ENCODE results near the gene RERE. TPM values are rescaled to one million over a fixed set of nuclear protein-coding genes. Genes with fewer than 3 reads are reported as not detected.
A peak's percentile ranks its signal among the peaks of the same experiment; 100 is the strongest.

The RERE gene
- total and polyA plus RNA-seq, 2 experiments from 2014 or later = 148 to 170 TPM

DNA sequence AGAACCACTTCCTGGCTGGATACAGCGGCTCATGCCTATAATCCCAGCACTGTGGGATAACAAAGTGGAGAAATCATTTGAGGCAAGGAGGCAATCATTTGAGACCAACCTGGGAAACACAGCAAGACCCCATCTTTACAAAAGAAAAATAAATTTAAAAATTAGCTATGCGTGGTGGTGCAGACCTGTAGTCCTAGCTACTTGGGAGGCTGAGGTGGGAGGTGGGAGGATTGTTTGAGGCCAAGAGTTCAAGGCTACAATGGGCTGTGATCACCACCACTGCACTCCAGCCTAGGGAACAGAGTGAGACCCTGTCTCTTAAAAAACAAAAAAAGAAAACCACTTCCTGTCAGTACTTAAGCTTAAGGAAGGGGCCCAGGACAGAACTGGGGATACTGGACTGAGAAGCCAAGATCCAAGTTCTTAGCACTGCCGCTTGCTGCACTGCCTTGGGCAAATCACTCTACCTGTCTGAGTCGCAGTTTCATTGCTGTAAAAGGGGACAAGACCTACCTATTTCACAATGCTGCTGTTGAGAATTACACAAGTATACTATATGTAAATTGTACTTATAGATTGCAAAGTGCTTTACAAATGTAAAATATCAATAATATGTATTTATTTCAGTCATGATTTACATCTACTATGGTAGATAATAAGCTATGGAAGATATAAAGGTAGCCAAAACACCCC is 154.9 kb downstream of the RERE start:
- DNase-seq (ENCODE audit: low spot score) (no peak), ATAC-seq (no peak)
- Mint-ChIP-seq H3K36me3 (ENCODE audit: low read depth) (no peaks in the 10 kb centered on the region), H3K27ac (0 out of 2 replicates have a peak overlapping the region, but pooled peaks have one; percentile 3), H3K9me3 (no peaks in the 10 kb centered on the region), H3K4me3 (no peak overlapping the region), H3K4me1 (peaks cover 5% of the 10 kb centered on the region), H3K27me3 (ENCODE audit: insufficient read depth, low read depth, poor library complexity) (no peaks in the 10 kb centered on the region)
- Histone ChIP-seq H3K27ac (ENCODE audit: low read depth) (0 out of 2 replicates have a peak overlapping the region, but pooled peaks have one; percentile 0), H3K36me3 (ENCODE audit: insufficient read depth) (no peaks in the 10 kb centered on the region), H2AFZ (no peak overlapping the region), H3F3A (replicated peaks; ENCODE audit: low read depth) (no peaks in the 10 kb centered on the region), H4K20me1 (replicated peaks; ENCODE audit: insufficient read depth) (peaks cover 89% of the 10 kb centered on the region), H3K9me2 (ENCODE audit: insufficient read depth) (no peaks in the 10 kb centered on the region), H3K4me3 (no peak overlapping the region), H3K79me2 (replicated peaks; ENCODE audit: insufficient read depth) (peaks cover 100% of the 10 kb centered on the region), H3K4me2 (no peak overlapping the region), H3K27me3 (ENCODE audit: insufficient read depth) (no peaks in the 10 kb centered on the region), H3K4me1 (ENCODE audit: insufficient read depth) (peaks cover 74% of the 10 kb centered on the region)
- no peak for TF ChIP-seq STAT1 (IDR thresholded peaks at IDR 0.05; ENCODE audit: unreplicated experiment)
- TF ChIP-seq EZH2 (IDR thresholded peaks at IDR 0.05; ENCODE audit: low read depth, unreplicated experiment) = no peak
- TF ChIP-seq, protein P1, sequence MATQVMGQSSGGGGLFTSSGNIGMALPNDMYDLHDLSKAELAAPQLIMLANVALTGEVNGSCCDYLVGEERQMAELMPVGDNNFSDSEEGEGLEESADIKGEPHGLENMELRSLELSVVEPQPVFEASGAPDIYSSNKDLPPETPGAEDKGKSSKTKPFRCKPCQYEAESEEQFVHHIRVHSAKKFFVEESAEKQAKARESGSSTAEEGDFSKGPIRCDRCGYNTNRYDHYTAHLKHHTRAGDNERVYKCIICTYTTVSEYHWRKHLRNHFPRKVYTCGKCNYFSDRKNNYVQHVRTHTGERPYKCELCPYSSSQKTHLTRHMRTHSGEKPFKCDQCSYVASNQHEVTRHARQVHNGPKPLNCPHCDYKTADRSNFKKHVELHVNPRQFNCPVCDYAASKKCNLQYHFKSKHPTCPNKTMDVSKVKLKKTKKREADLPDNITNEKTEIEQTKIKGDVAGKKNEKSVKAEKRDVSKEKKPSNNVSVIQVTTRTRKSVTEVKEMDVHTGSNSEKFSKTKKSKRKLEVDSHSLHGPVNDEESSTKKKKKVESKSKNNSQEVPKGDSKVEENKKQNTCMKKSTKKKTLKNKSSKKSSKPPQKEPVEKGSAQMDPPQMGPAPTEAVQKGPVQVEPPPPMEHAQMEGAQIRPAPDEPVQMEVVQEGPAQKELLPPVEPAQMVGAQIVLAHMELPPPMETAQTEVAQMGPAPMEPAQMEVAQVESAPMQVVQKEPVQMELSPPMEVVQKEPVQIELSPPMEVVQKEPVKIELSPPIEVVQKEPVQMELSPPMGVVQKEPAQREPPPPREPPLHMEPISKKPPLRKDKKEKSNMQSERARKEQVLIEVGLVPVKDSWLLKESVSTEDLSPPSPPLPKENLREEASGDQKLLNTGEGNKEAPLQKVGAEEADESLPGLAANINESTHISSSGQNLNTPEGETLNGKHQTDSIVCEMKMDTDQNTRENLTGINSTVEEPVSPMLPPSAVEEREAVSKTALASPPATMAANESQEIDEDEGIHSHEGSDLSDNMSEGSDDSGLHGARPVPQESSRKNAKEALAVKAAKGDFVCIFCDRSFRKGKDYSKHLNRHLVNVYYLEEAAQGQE (IDR thresholded peaks at IDR 0.05; ENCODE audit: unreplicated experiment) = no peak
- TF ChIP-seq EZH2phosphoT487 (IDR thresholded peaks at IDR 0.05; ENCODE audit: unreplicated experiment) = no peak
- TF ChIP-seq ZNF114 (CRISPR knock-in tag; IDR thresholded peaks at IDR 0.05) = no peak
- no peak for TF ChIP-seq ETS1 (IDR thresholded peaks at IDR 0.05)
- TF ChIP-seq, protein P2, sequence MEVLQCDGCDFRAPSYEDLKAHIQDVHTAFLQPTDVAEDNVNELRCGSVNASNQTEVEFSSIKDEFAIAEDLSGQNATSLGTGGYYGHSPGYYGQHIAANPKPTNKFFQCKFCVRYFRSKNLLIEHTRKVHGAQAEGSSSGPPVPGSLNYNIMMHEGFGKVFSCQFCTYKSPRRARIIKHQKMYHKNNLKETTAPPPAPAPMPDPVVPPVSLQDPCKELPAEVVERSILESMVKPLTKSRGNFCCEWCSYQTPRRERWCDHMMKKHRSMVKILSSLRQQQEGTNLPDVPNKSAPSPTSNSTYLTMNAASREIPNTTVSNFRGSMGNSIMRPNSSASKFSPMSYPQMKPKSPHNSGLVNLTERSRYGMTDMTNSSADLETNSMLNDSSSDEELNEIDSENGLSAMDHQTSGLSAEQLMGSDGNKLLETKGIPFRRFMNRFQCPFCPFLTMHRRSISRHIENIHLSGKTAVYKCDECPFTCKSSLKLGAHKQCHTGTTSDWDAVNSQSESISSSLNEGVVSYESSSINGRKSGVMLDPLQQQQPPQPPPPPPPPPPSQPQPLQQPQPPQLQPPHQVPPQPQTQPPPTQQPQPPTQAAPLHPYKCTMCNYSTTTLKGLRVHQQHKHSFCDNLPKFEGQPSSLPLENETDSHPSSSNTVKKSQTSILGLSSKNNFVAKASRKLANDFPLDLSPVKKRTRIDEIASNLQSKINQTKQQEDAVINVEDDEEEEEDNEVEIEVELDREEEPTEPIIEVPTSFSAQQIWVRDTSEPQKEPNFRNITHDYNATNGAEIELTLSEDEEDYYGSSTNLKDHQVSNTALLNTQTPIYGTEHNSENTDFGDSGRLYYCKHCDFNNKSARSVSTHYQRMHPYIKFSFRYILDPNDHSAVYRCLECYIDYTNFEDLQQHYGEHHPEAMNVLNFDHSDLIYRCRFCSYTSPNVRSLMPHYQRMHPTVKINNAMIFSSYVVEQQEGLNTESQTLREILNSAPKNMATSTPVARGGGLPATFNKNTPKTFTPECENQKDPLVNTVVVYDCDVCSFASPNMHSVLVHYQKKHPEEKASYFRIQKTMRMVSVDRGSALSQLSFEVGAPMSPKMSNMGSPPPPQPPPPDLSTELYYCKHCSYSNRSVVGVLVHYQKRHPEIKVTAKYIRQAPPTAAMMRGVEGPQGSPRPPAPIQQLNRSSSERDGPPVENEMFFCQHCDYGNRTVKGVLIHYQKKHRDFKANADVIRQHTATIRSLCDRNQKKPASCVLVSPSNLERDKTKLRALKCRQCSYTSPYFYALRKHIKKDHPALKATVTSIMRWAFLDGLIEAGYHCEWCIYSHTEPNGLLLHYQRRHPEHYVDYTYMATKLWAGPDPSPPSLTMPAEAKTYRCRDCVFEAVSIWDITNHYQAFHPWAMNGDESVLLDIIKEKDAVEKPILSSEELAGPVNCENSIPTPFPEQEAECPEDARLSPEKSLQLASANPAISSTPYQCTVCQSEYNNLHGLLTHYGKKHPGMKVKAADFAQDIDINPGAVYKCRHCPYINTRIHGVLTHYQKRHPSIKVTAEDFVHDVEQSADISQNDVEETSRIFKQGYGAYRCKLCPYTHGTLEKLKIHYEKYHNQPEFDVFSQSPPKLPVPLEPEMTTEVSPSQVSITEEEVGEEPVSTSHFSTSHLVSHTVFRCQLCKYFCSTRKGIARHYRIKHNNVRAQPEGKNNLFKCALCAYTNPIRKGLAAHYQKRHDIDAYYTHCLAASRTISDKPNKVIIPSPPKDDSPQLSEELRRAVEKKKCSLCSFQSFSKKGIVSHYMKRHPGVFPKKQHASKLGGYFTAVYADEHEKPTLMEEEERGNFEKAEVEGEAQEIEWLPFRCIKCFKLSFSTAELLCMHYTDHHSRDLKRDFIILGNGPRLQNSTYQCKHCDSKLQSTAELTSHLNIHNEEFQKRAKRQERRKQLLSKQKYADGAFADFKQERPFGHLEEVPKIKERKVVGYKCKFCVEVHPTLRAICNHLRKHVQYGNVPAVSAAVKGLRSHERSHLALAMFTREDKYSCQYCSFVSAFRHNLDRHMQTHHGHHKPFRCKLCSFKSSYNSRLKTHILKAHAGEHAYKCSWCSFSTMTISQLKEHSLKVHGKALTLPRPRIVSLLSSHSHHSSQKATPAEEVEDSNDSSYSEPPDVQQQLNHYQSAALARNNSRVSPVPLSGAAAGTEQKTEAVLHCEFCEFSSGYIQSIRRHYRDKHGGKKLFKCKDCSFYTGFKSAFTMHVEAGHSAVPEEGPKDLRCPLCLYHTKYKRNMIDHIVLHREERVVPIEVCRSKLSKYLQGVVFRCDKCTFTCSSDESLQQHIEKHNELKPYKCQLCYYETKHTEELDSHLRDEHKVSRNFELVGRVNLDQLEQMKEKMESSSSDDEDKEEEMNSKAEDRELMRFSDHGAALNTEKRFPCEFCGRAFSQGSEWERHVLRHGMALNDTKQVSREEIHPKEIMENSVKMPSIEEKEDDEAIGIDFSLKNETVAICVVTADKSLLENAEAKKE (CRISPR knock-in tag; IDR thresholded peaks at IDR 0.05) = no peak
- TF ChIP-seq NANOG (IDR thresholded peaks at IDR 0.05; ENCODE audit: borderline replicate concordance) = no peak
